Neural cell (in vitro differentiated cells): Measurements from ENCODE around the gene AFF1. TPM values are rescaled to one million over a fixed set of nuclear protein-coding genes. Genes with fewer than 3 reads are reported as not detected.

Experiments
- H2AFZ ChIP-seq: fragments of 200-600, 300-800 bp; sonication (generic), shearing (Covaris generic); 2 replicates; pipeline ENCODE4 v1.6.0; 2014; ENCODE audit warnings: low read depth, mild to moderate bottlenecking, antibody characterized with exemption, low read length, moderate library complexity
- H3F3A ChIP-seq: fragments of 200-600 bp; shearing (Covaris generic); 2 replicates; pipeline ENCODE4 v1.6.1; 2016; ENCODE audit warnings: mild to moderate bottlenecking, moderate library complexity, mixed read lengths, antibody characterized with exemption, low read length; ENCODE audit not compliant: insufficient read depth, poor library complexity, severe bottlenecking
- H3K27ac ChIP-seq: fragments of 200-600, 300-800 bp; sonication (generic), shearing (Covaris generic); 2 replicates; pipeline ENCODE4 v1.5.1; 2014; ENCODE audit warnings: mild to moderate bottlenecking, low read length, moderate library complexity
- H3K27me3 ChIP-seq: fragments of 300-800, 200-600 bp; sonication (generic), shearing (Covaris generic); 2 replicates; pipeline ENCODE4 v1.6.0; 2014; ENCODE audit warnings: mild to moderate bottlenecking, low read depth, low read length, moderate library complexity; ENCODE audit not compliant: insufficient read depth
- H3K36me3 ChIP-seq: fragments of 300-800, 200-600 bp; sonication (generic), shearing (Covaris generic); 2 replicates; pipeline ENCODE4 v1.5.1; 2014; ENCODE audit warnings: mild to moderate bottlenecking, antibody characterized with exemption, low read length, moderate library complexity; ENCODE audit not compliant: insufficient read depth
- H3K4me2 ChIP-seq: fragments of 300-800, 200-600 bp; sonication (generic), shearing (Covaris generic); 2 replicates; pipeline ENCODE4 v1.6.0; 2014; ENCODE audit warnings: mild to moderate bottlenecking, low read length
- H3K4me3 ChIP-seq: fragments of 300-800, 200-600 bp; sonication (generic), shearing (Covaris generic); 2 replicates; pipeline ENCODE4 v1.5.1; 2014; ENCODE audit warnings: mild to moderate bottlenecking, low read length, moderate library complexity
- H3K79me2 ChIP-seq: fragments of 200-600 bp; shearing (Covaris generic); replicated peaks from 2 replicates; pipeline ENCODE4 v1.6.0; 2014; ENCODE audit warnings: mild to moderate bottlenecking, low read length, moderate library complexity; ENCODE audit not compliant: insufficient read depth
- H3K9ac ChIP-seq: fragments of 300-800, 200-600 bp; sonication (generic), shearing (Covaris generic); 2 replicates; pipeline ENCODE4 v1.6.1; 2016; ENCODE audit warnings: mild to moderate bottlenecking, low read length, mixed read lengths
- H3K9me2 ChIP-seq: fragments of 200-600 bp; shearing (Covaris generic); 2 replicates; pipeline ENCODE4 v1.6.1; 2016; ENCODE audit warnings: mild to moderate bottlenecking, low read length, mixed read lengths; ENCODE audit not compliant: insufficient read depth
- H3K9me3 ChIP-seq: fragments of 200-600, 300-800 bp; sonication (generic), shearing (Covaris generic); 2 replicates; pipeline ENCODE4 v1.6.1; 2016; ENCODE audit warnings: mild to moderate bottlenecking, mixed run types, low read length, moderate library complexity, mixed read lengths
- H4K20me1 ChIP-seq: fragments of 200-600 bp; shearing (Covaris generic); 2 replicates; pipeline ENCODE4 v1.6.1; 2016; ENCODE audit warnings: mild to moderate bottlenecking, mixed run types; ENCODE audit not compliant: insufficient read depth
- EP300 ChIP-seq: fragments of 450-650 bp; conservative IDR thresholded peaks from 2 replicates; pipeline ENCODE4 v1.6.1; 2014; ENCODE audit warnings: antibody characterized with exemption, mild to moderate bottlenecking, moderate library complexity; ENCODE audit not compliant: poor library complexity, severe bottlenecking
- EZH2 ChIP-seq: fragments of 200-600, 300-800 bp; shearing (Covaris generic), sonication (generic); IDR thresholded peaks from 2 replicates; pipeline ENCODE4 v1.6.1; 2014; ENCODE audit warnings: antibody characterized with exemption, low read length, borderline replicate concordance, mild to moderate bottlenecking; ENCODE audit not compliant: insufficient read depth, poor library complexity, severe bottlenecking
- MXI1 ChIP-seq: fragments of 450-650 bp; conservative IDR thresholded peaks from 2 replicates; pipeline ENCODE4 v1.6.1; 2014; ENCODE audit warnings: antibody characterized with exemption, mild to moderate bottlenecking; ENCODE audit not compliant: poor library complexity, severe bottlenecking
- POLR2AphosphoS5 ChIP-seq: IDR thresholded peaks from 2 replicates; pipeline ENCODE4 v1.6.1; 2012
- RAD21 ChIP-seq: fragments of 450-650 bp; conservative IDR thresholded peaks from 2 replicates; pipeline ENCODE4 v1.6.1; 2014; ENCODE audit warnings: antibody characterized with exemption, mild to moderate bottlenecking, moderate library complexity
- SMC3 ChIP-seq: fragments of 450-650 bp; conservative IDR thresholded peaks from 2 replicates; pipeline ENCODE4 v1.6.1; 2014; ENCODE audit warnings: antibody characterized with exemption, mild to moderate bottlenecking, moderate library complexity; ENCODE audit not compliant: poor library complexity
- TAF1 ChIP-seq: IDR thresholded peaks from 2 replicates; pipeline ENCODE4 v1.6.1; 2012; ENCODE audit warnings: low read depth
- polyA plus RNA-seq: library from polyadenylated mRNA; depleted of rRNA; stranded (reverse); fragments of >200 nt; gene quantifications from 2 replicates; pipeline ENCODE4 v1.2.3, GENCODE V29; 2014
- TF ChIP-seq, protein P1 (sequence below): IDR thresholded peaks from 2 replicates; pipeline ENCODE4 v1.6.1; 2012; ENCODE audit warnings: borderline replicate concordance
- TF ChIP-seq, protein P2 (sequence below): fragments of 450-650 bp; IDR thresholded peaks from 2 replicates; pipeline ENCODE4 v1.5.1; 2014; ENCODE audit warnings: antibody characterized with exemption, mild to moderate bottlenecking, moderate library complexity; ENCODE audit not compliant: poor library complexity, severe bottlenecking

Gene AFF1
- polyA plus RNA-seq, 1 donor from 2014 or later = 0.63 TPM

DNA sequence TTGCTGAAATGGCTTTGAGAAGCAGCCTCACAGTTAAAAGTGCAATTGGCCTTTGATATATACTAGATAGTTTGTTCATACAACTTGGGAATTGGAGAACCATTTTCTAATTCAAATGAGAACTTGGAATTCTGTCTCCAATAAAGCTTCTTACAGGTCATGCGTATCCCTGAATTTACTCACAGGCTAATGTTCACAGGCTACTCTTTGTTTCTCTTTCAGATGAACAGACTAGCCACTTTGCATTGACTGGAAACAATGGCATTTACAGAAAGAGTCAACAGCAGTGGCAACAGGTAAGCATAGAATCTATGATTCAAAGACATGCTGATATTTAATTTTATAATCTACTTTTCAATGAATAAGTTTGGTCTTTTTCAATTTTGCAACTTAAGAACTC is 13.5 kb downstream of the AFF1 start:
- no peak overlapping the region for H3K4me2 ChIP-seq
- no peak overlapping the region for H2AFZ ChIP-seq
- no peaks in the 10 kb centered on the region for H3K9me3 ChIP-seq
- no peaks in the 10 kb centered on the region for H4K20me1 ChIP-seq
- H3K27me3 ChIP-seq = no peaks in the 10 kb centered on the region
- no peaks in the 10 kb centered on the region for H3K9me2 ChIP-seq
- no peak for TF ChIP-seq EP300
- no peak for TF ChIP-seq SMC3
- no peak for TF ChIP-seq MXI1
- TF ChIP-seq TAF1 = no peak
- TF ChIP-seq RAD21 = no peak
- TF ChIP-seq, protein P1, sequence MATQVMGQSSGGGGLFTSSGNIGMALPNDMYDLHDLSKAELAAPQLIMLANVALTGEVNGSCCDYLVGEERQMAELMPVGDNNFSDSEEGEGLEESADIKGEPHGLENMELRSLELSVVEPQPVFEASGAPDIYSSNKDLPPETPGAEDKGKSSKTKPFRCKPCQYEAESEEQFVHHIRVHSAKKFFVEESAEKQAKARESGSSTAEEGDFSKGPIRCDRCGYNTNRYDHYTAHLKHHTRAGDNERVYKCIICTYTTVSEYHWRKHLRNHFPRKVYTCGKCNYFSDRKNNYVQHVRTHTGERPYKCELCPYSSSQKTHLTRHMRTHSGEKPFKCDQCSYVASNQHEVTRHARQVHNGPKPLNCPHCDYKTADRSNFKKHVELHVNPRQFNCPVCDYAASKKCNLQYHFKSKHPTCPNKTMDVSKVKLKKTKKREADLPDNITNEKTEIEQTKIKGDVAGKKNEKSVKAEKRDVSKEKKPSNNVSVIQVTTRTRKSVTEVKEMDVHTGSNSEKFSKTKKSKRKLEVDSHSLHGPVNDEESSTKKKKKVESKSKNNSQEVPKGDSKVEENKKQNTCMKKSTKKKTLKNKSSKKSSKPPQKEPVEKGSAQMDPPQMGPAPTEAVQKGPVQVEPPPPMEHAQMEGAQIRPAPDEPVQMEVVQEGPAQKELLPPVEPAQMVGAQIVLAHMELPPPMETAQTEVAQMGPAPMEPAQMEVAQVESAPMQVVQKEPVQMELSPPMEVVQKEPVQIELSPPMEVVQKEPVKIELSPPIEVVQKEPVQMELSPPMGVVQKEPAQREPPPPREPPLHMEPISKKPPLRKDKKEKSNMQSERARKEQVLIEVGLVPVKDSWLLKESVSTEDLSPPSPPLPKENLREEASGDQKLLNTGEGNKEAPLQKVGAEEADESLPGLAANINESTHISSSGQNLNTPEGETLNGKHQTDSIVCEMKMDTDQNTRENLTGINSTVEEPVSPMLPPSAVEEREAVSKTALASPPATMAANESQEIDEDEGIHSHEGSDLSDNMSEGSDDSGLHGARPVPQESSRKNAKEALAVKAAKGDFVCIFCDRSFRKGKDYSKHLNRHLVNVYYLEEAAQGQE = no peak
- no peak overlapping the region for H3K4me3 ChIP-seq
- H3F3A ChIP-seq = no peaks in the 10 kb centered on the region
- no peak overlapping the region for H3K27ac ChIP-seq
- H3K79me2 ChIP-seq = no peaks in the 10 kb centered on the region
- no peak overlapping the region for H3K9ac ChIP-seq
- H3K36me3 ChIP-seq = no peaks in the 10 kb centered on the region

DNA sequence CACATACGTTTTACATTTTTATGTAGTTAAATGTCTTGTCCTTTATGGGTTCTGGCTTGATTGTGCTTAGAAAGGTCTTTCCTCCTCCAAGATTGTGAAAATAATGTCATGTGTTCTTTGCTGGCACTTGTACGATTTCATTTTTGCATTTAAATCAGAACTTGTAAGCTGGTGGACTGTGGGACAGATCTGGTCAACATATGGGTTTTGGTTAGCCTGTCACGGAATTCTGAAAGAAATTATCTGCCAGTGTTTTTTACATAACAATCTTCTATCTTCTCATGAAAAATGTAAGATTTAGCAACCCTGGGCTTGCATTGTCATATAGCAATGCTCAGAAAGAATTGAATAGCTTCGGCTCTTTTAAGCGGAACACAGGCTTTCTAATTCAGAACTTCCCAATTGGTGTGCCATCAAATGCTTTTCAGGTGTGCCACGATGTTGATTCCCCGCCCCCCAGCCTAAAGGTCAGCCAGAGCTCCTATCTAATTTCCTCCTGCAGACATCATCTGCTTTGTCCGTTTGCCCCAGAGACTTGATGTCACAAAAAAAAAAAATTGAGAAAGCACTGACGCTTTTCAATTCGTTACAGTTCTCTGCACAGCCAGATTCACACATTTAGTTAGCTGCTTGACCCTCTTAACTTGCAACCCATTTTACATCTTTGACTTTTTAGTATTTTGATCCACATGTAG is 16.2 kb downstream of the AFF1 start:
- Histone ChIP-seq H3K4me2 (no peak overlapping the region), H2AFZ (no peak overlapping the region), H3F3A (no peaks in the 10 kb centered on the region), H3K4me3 (no peak overlapping the region), H3K27me3 (no peaks in the 10 kb centered on the region), H3K9ac (no peak overlapping the region), H3K79me2 (no peaks in the 10 kb centered on the region), H3K9me3 (no peaks in the 10 kb centered on the region), H3K27ac (no peak overlapping the region), H3K9me2 (no peaks in the 10 kb centered on the region), H4K20me1 (no peaks in the 10 kb centered on the region), H3K36me3 (no peaks in the 10 kb centered on the region)
- TF ChIP-seq, protein P1 = no peak
- TF ChIP-seq RAD21 (no peak), MXI1 (no peak), POLR2AphosphoS5 (no peak), TAF1 (no peak), EP300 (no peak), EZH2 (no peak), SMC3 (no peak)
- TF ChIP-seq, protein P2, sequence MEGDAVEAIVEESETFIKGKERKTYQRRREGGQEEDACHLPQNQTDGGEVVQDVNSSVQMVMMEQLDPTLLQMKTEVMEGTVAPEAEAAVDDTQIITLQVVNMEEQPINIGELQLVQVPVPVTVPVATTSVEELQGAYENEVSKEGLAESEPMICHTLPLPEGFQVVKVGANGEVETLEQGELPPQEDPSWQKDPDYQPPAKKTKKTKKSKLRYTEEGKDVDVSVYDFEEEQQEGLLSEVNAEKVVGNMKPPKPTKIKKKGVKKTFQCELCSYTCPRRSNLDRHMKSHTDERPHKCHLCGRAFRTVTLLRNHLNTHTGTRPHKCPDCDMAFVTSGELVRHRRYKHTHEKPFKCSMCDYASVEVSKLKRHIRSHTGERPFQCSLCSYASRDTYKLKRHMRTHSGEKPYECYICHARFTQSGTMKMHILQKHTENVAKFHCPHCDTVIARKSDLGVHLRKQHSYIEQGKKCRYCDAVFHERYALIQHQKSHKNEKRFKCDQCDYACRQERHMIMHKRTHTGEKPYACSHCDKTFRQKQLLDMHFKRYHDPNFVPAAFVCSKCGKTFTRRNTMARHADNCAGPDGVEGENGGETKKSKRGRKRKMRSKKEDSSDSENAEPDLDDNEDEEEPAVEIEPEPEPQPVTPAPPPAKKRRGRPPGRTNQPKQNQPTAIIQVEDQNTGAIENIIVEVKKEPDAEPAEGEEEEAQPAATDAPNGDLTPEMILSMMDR = no peak
